Umbilical cord (tissue), 2 donors: Measurements from ENCODE around the gene WFDC10B. TPM values are rescaled to one million over a fixed set of nuclear protein-coding genes. Genes with fewer than 3 reads are reported as not detected.
"Not testable (repeated sequence)": the region's sequence is repeated elsewhere in the genome, so short reads cannot be mapped to it uniquely, and the experiment has no call there.

ENCODE experiments used
- DNase-seq: peaks from one replicate; pipeline ENCODE4 v3.0.0-alpha.2; 2015; ENCODE audit warnings: low spot score
- total RNA-seq: library from RNA; depleted of rRNA; stranded (reverse); fragments of >200 nt; gene quantifications from one replicate; pipeline ENCODE4 v1.2.3, GENCODE V29; 2014; ENCODE audit warnings: low replicate concordance; ENCODE audit not compliant: insufficient read depth

Gene WFDC10B
- total RNA-seq, 1 donor from 2014 or later = not detected

GRCh38 chr20:45647441-45648050, 57.3 kb downstream of the WFDC10B start:
- DNase-seq = no peak

DNA sequence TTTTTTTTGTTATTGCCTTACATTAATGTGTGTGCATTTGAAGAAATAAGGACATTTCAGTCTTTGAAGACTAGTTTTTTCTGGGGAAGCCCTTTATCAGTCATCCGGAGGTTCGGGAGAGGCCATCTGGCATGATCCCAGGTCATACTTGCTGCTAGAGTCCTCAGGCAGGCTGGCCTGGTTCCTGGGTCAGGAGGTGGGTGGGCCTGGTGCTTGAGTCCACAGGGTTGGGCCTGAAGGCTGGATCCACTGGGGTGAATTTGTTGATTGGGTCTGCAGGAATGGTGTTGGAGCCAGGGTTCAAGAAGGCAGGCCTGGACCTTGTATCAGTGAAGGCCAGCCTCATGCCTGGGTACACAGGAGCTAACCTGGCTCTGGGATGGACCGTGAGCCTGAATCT, 57.9 kb downstream of the WFDC10B start:
- DNase-seq = no peak

- DNase-seq = not testable (repeated sequence)
Measured at GRCh38 chr20:45645869-45646268, 59.0 kb downstream of the WFDC10B start.

- not testable (repeated sequence) for DNase-seq
Measured at GRCh38 chr20:45641076-45641475, 63.7 kb downstream of the WFDC10B start.

DNA sequence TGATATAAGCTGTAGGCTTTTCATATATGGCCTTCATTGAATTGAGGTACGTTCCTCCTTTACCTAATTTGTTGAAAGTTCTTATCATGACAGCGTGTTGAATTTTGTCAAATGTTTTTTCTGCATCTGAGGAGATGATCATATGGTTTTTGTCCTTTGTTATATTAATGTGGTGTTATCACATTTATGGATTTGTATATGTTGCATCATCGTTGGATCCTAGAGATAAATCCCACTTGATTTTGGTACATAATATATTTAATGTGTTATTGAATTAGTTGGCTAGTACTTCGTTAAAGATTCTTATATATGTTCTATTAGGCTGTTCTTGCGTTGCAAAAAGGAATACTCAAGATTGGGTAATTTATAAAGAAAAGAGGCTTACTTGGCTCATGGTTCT, 65.1 kb downstream of the WFDC10B start:
- DNase-seq = no peak

GRCh38 chr20:45636513-45636912, 68.3 kb downstream of the WFDC10B start:
- no peak for DNase-seq

Other genes with a start within 250 kb of the WFDC10B start
- 9.9 TPM for gene WFDC2, start 235.3 kb downstream of the WFDC10B start, total RNA-seq
- 12.0 TPM for gene SPINT3, start 189.4 kb downstream of the WFDC10B start, total RNA-seq
- gene WFDC6, start 165.5 kb downstream of the WFDC10B start, total RNA-seq = not detected
- gene EPPIN, start 157.6 kb downstream of the WFDC10B start, total RNA-seq = 6.3 TPM
- gene WFDC8, start 125.7 kb downstream of the WFDC10B start, total RNA-seq = not detected
- not detected for gene WFDC10A, start 75.3 kb downstream of the WFDC10B start, total RNA-seq
- not detected for gene WFDC9, start 73.7 kb downstream of the WFDC10B start, total RNA-seq
- gene WFDC11, start 34.8 kb downstream of the WFDC10B start, total RNA-seq = not detected
- 5.5 TPM for gene WFDC13, start 3.0 kb downstream of the WFDC10B start, total RNA-seq
- not detected for gene SPINT4, start 17.3 kb upstream of the WFDC10B start, total RNA-seq
- gene WFDC3, start 86.9 kb upstream of the WFDC10B start, total RNA-seq = 1.7 TPM
- 24.1 TPM for gene DNTTIP1, start 86.9 kb upstream of the WFDC10B start, total RNA-seq
- gene UBE2C, start 107.6 kb upstream of the WFDC10B start, total RNA-seq = 3.6 TPM
- not detected for gene TNNC2, start 122.3 kb upstream of the WFDC10B start, total RNA-seq
- 35.2 TPM for gene SNX21, start 128.8 kb upstream of the WFDC10B start, total RNA-seq
- gene ACOT8, start 152.4 kb upstream of the WFDC10B start, total RNA-seq = 20.0 TPM
- 7.7 TPM for gene ZSWIM3, start 152.6 kb upstream of the WFDC10B start, total RNA-seq
- 3.1 TPM for gene ZSWIM1, start 176.2 kb upstream of the WFDC10B start, total RNA-seq
- 3.6 TPM for gene SPATA25, start 182.6 kb upstream of the WFDC10B start, total RNA-seq
- gene NEURL2, start 186.2 kb upstream of the WFDC10B start, total RNA-seq = 1.9 TPM
- gene CTSA, start 186.3 kb upstream of the WFDC10B start, total RNA-seq = 16.4 TPM
- 108 TPM for gene PLTP, start 207.1 kb upstream of the WFDC10B start, total RNA-seq
- gene PCIF1, start 229.7 kb upstream of the WFDC10B start, total RNA-seq = 8.9 TPM